Amniotic stem cell (primary cell): ENCODE results near the gene PDE8A.

ENCODE experiments used
- DNase-seq: peaks from one replicate; lab custom pipeline; 2025; lab: John Stamatoyannopoulos, UW

The PDE8A gene

GRCh38 chr15:85088300-85088699, 106.6 kb downstream of the PDE8A start:
- DNase-seq = no peak

- no peak for DNase-seq
Observed at GRCh38 chr15:85089929-85090597, 108.4 kb downstream of the PDE8A start.

- DNase-seq = no peak
Observed at GRCh38 chr15:85091990-85092389, 110.3 kb downstream of the PDE8A start.

GRCh38 chr15:85094685-85095084, 113.0 kb downstream of the PDE8A start:
- DNase-seq = no peak

- DNase-seq = no peak
Observed at GRCh38 chr15:85095566-85095965, 113.9 kb downstream of the PDE8A start.

GRCh38 chr15:85097250-85097649, 115.6 kb downstream of the PDE8A start:
- DNase-seq = no peak

GRCh38 chr15:85097725-85098124, 116.1 kb downstream of the PDE8A start:
- DNase-seq = no peak

GRCh38 chr15:85099195-85099803, 117.6 kb downstream of the PDE8A start:
- DNase-seq = no peak

- no peak for DNase-seq
Observed at GRCh38 chr15:85100186-85100937, 118.7 kb downstream of the PDE8A start.

- no peak for DNase-seq
Observed at GRCh38 chr15:85104584-85104983, 122.9 kb downstream of the PDE8A start.

- no peak for DNase-seq
Observed at GRCh38 chr15:85108136-85108535, 126.5 kb downstream of the PDE8A start.

- DNase-seq = no peak
Observed at GRCh38 chr15:85109333-85109732, 127.7 kb downstream of the PDE8A start.

- DNase-seq = no peak
Observed at GRCh38 chr15:85112997-85113396, 131.3 kb downstream of the PDE8A start.

GRCh38 chr15:85114886-85115285, 133.2 kb downstream of the PDE8A start:
- DNase-seq = no peak

- no peak for DNase-seq
Observed at GRCh38 chr15:85116066-85116465, 134.4 kb downstream of the PDE8A start.

- DNase-seq = no peak
Observed at GRCh38 chr15:85116494-85116893, 134.8 kb downstream of the PDE8A start.

GRCh38 chr15:85116925-85117646, 135.4 kb downstream of the PDE8A start:
- no peak for DNase-seq

GRCh38 chr15:85118173-85118572, 136.5 kb downstream of the PDE8A start:
- no peak for DNase-seq

- no peak for DNase-seq
Observed at GRCh38 chr15:85118581-85118980, 136.9 kb downstream of the PDE8A start.

- no peak for DNase-seq
Observed at GRCh38 chr15:85120351-85121113, 138.9 kb downstream of the PDE8A start.

GRCh38 chr15:85124173-85124572, 142.5 kb downstream of the PDE8A start:
- DNase-seq = no peak
